K562 (cell line): ENCODE data around the gene UMODL1. TPM values are rescaled to one million over a fixed set of nuclear protein-coding genes. Genes with fewer than 3 reads are reported as not detected.

Source experiments
- ATAC-seq: fragments of 200-7000 bp; cut with Tn5 transposase; 3 replicates; pipeline ENCODE4 v1.9.1; 2020; ENCODE audit warnings: moderate library complexity
- BruUV-seq: library from RNA; stranded (reverse); fragments of 400-500 nt; replicated peaks from 2 replicates; lab custom pipeline; 2021; lab: Mats Ljungman, UMichigan
- CTCF ChIA-PET: fragments of 300-600 bp; formaldehyde crosslinking; extraction: SDS; loops from one replicate; lab custom pipeline; 2021; ENCODE audit warnings: low intra/inter-chr PET ratio; lab: Yijun Ruan, JAX
- POLR2A ChIA-PET: fragments of 300-600, 350-650 bp; sonication (Branson Sonifier 250); formaldehyde crosslinking; extraction: SDS; loops from one replicate; lab custom pipeline; 2021; ENCODE audit warnings: antibody characterized with exemption, inconsistent platforms; lab: Yijun Ruan, JAX
- DNase-seq, 4 experiments: peaks; one replicate each; pipeline versions ENCODE4 v3.0.0 to v3.0.0-alpha.2; 2011 to 2018; ENCODE audit warnings: low spot score in 3 of 4, mixed read lengths in 3 of 4; ENCODE audit errors: extremely low read depth in 1 of 4
- FAIRE-seq: peaks from 2 replicates; lab custom pipeline; 2011; peaks lifted over from hg19 to GRCh38; lab: Jason Lieb, UNC
- H2AFZ ChIP-seq: 2 replicates; pipeline ENCODE4 v1.6.0; 2011; ENCODE audit warnings: low read depth, low read length, control low read depth, inconsistent platforms
- H3K27ac ChIP-seq: fragments of 200-600 bp; 3 replicates; pipeline ENCODE4 v1.8.0; 2011; ENCODE audit warnings: low read depth, mild to moderate bottlenecking, control low read depth, inconsistent platforms, low read length, moderate library complexity, mixed read lengths; ENCODE audit errors: extremely low read depth
- H3K27me3 ChIP-seq, 2 experiments: fragments of 300-600 bp in 1 of 2; 2 replicates in 1 of 2; 3 replicates in 1 of 2; pipeline versions ENCODE4 v1.6.0 to v1.8.0; 2011; ENCODE audit warnings: inconsistent platforms in 2 of 2, low read length in 2 of 2, mild to moderate bottlenecking in 1 of 2, mixed read lengths in 1 of 2, moderate library complexity in 1 of 2; ENCODE audit not compliant: control insufficient read depth in 2 of 2, insufficient read depth in 2 of 2
- H3K36me3 ChIP-seq: fragments of 300-600 bp; 3 replicates; pipeline ENCODE4 v1.8.0; 2011; ENCODE audit warnings: mild to moderate bottlenecking, low read length, inconsistent platforms; ENCODE audit not compliant: control insufficient read depth, insufficient read depth
- H3K4me1 ChIP-seq, 2 experiments: fragments of 200-600 bp in 1 of 2; replicated peaks in 1 of 2; 2 replicates in 1 of 2; 3 replicates in 1 of 2; pipeline versions ENCODE4 v1.5.1 to v1.8.0; 2011; ENCODE audit warnings: inconsistent platforms in 2 of 2, low read length in 2 of 2, mild to moderate bottlenecking in 1 of 2, mixed read lengths in 1 of 2, moderate library complexity in 1 of 2; ENCODE audit not compliant: control insufficient read depth in 2 of 2, insufficient read depth in 2 of 2
- H3K4me2 ChIP-seq: 2 replicates; pipeline ENCODE4 v1.6.1; 2011; ENCODE audit warnings: low read length, control low read depth, inconsistent platforms, mixed read lengths; ENCODE audit not compliant: insufficient read depth
- H3K4me3 ChIP-seq: fragments of 200-600 bp; sonication (generic), shearing (Covaris generic); 2 replicates; pipeline ENCODE4 v1.5.1; 2016; ENCODE audit warnings: control low read depth, inconsistent platforms
- H3K79me2 ChIP-seq: fragments of 200-600 bp; 3 replicates; pipeline ENCODE4 v1.8.0; 2011; ENCODE audit warnings: low read length, inconsistent platforms; ENCODE audit not compliant: control insufficient read depth, insufficient read depth
- H3K9ac ChIP-seq, 2 experiments: 2 replicates each; pipeline versions ENCODE4 v1.6.0 to v1.6.1; 2011; ENCODE audit warnings: low read depth in 2 of 2, low read length in 2 of 2, control low read depth in 1 of 2, inconsistent platforms in 1 of 2, mild to moderate bottlenecking in 1 of 2, mixed read lengths in 1 of 2; ENCODE audit not compliant: insufficient read depth in 1 of 2
- H3K9me1 ChIP-seq: one replicate; pipeline ENCODE4 v1.6.0; 2011; ENCODE audit warnings: inconsistent platforms, mild to moderate bottlenecking, low read length, moderate library complexity; ENCODE audit not compliant: control insufficient read depth, insufficient read depth
- H3K9me3 ChIP-seq: replicated peaks from 2 replicates; pipeline ENCODE4 v1.5.1; 2011; ENCODE audit warnings: low read depth, low read length, inconsistent platforms; ENCODE audit not compliant: control insufficient read depth, insufficient read depth
- H4K20me1 ChIP-seq: replicated peaks from 2 replicates; pipeline ENCODE4 v1.6.1; 2011; ENCODE audit warnings: low read length, inconsistent platforms, mixed read lengths; ENCODE audit not compliant: control insufficient read depth, insufficient read depth
- CAMTA2 ChIP-seq: fragments of 250-450 bp; sonication (Bioruptor Pico); conservative IDR thresholded peaks from 2 replicates; pipeline ENCODE4 v1.5.1; 2022
- CREB1 ChIP-seq, 2 experiments: sonication (generic) in 1 of 2; formaldehyde crosslinking in 1 of 2; IDR thresholded peaks; 2 replicates each; pipeline versions ENCODE4 v1.6.1 to v1.8.0; 2012 to 2022; ENCODE audit warnings: inconsistent platforms in 1 of 2, mild to moderate bottlenecking in 1 of 2, missing genetic modification reagents in 1 of 2, moderate library complexity in 1 of 2
- CREM ChIP-seq: IDR thresholded peaks from 2 replicates; pipeline ENCODE4 v1.6.1; 2014; ENCODE audit warnings: antibody characterized with exemption, low read depth
- KDM5B ChIP-seq: fragments of 200-600 bp; sonication (generic); IDR thresholded peaks from 2 replicates; pipeline ENCODE4 v1.6.1; 2012; ENCODE audit warnings: low read depth, mild to moderate bottlenecking, moderate library complexity, low read length, control low read depth, inconsistent platforms; ENCODE audit not compliant: insufficient replicate concordance
- MCM3 ChIP-seq: fragments of 450-650 bp; IDR thresholded peaks from 2 replicates; pipeline ENCODE4 v1.6.1; 2016
- NBN ChIP-seq: fragments of 450-650 bp; IDR thresholded peaks from 2 replicates; pipeline ENCODE4 v1.6.1; 2016; ENCODE audit warnings: low read depth, mild to moderate bottlenecking
- RBM39 ChIP-seq: fragments of 200-400 bp; formaldehyde crosslinking; optimal IDR thresholded peaks from 2 replicates; pipeline ENCODE3; 2018; ENCODE audit warnings: low read depth, low read length
- SP1 ChIP-seq: sonication (generic); formaldehyde crosslinking; IDR thresholded peaks from 2 replicates; pipeline ENCODE4 v1.8.1; 2022; ENCODE audit warnings: mild to moderate bottlenecking, missing genetic modification reagents
- TRIM24 ChIP-seq, 2 experiments: fragments of 450-650 bp; IDR thresholded peaks; 2 replicates each; pipeline ENCODE4 v1.6.1; 2016
- ZNF518B ChIP-seq: fragments of 250-450 bp; sonication (Bioruptor Pico); IDR thresholded peaks from 2 replicates; pipeline ENCODE4 v1.5.0; 2021; ENCODE audit warnings: mild to moderate bottlenecking, moderate library complexity
- ZNF609 ChIP-seq: sonication (generic); formaldehyde crosslinking; IDR thresholded peaks from 2 replicates; pipeline ENCODE4 v1.8.1; 2023; ENCODE audit warnings: missing genetic modification reagents, mild to moderate bottlenecking, borderline replicate concordance
- WGBS: fragments of 100-300 bp; shearing (Covaris generic); methylation state at CpG from one replicate; pipeline ENCODE4 v1.1.6; 2016; ENCODE audit warnings: low coverage, mixed read lengths; ENCODE audit not compliant: insufficient coverage; ENCODE audit errors: missing lambda C conversion rate; 5-methylcytosine and 5-hydroxymethylcytosine counted together
- in situ Hi-C: fragments of 300-500 bp; cut with MboI; formaldehyde crosslinking; loops from 4 replicates; pipeline ENCODE4 v1.15.0; 2018; ENCODE audit warnings: inconsistent platforms, mixed read lengths
- intact Hi-C: fragments of 100-400 bp; cut with micrococcal nuclease; formaldehyde crosslinking; loops from 2 replicates; pipeline ENCODE4 v1.14.2; 2022
- polyA plus RNA-seq, 8 experiments: library from polyadenylated mRNA; depleted of rRNA in 4 of 8; stranded (reverse) in 5 of 8; unstranded in 3 of 8; fragments of >200 nt; fragmentation: Nextera tagmentation in 2 of 8; fragmentation: Illumina TruSeq in 1 of 8; extraction: Ambion mirVana in 2 of 8; extraction: Trizol in 1 of 8; gene quantifications; 2 replicates each; pipeline versions ENCODE4 v1.2.1 to v1.2.3, GENCODE V29; 2011 to 2014; ENCODE audit warnings: inconsistent platforms in 1 of 8, missing spikeins in 1 of 8
- total RNA-seq, 7 experiments: library from RNA; depleted of rRNA in 6 of 7; stranded (reverse); fragments of >200 nt in 6 of 7; fragmentation: Illumina TruSeq in 2 of 7; extraction: Trizol in 2 of 7; gene quantifications; 2 replicates each; pipeline versions ENCODE4 v1.2.1 to v1.2.3, GENCODE V29; 2011 to 2021; ENCODE audit warnings: low replicate concordance in 1 of 7

The UMODL1 gene
- total and polyA plus RNA-seq, 9 of the 15 experiments (the other 6 are each of a cell fraction or from before 2014, with no cell fraction given), result not detected

- no peak for TF ChIP-seq ZNF609 (CRISPR knock-in tag)
- TF ChIP-seq, all 486 proteins: peak for 0
Observed at GRCh38 chr21:42059721-42060120, 11.4 kb upstream of the UMODL1 start (continued).

GRCh38 chr21:42060166-42060565 is 11.0 kb upstream of the UMODL1 start:
- Histone ChIP-seq H3K9me3 (no peaks in the 10 kb centered on the region), H3K79me2 (no peaks in the 10 kb centered on the region), H3K9ac (no peak overlapping the region; a peak in 1 of 4 replicates), H2AFZ (no peak overlapping the region), H3K4me2 (no peak overlapping the region), H3K9me1 (no peaks in the 10 kb centered on the region), H3K4me1 (peaks cover 0 to 12% of the 10 kb centered on the region in 2 experiments; a peak in 1 of 5 replicates), H4K20me1 (peaks cover 12% of the 10 kb centered on the region; the same call in 1 of the 2 replicates), H3K36me3 (no peaks in the 10 kb centered on the region)
- CTCF ChIA-PET, result no interaction called here
- no peak for ATAC-seq
- intact Hi-C loops, result no loop called here
- in situ Hi-C loops, result no loop called here
- FAIRE-seq, result no peak
- WGBS, result 3% methylated on average over 15 of the region's 15 CpGs
- TF ChIP-seq ZNF518B, result no peak
- no peak for TF ChIP-seq MCM3
- TF ChIP-seq CREB1 (IDR thresholded peaks at IDR 0.05), result no peak
- TF ChIP-seq CREB1 (CRISPR knock-in tag; IDR thresholded peaks at IDR 0.05), result no peak
- TF ChIP-seq CREM, result no peak
- no peak for TF ChIP-seq RBM39
- no peak for TF ChIP-seq TRIM24 (IDR thresholded peaks at IDR 0.05)
- TF ChIP-seq CAMTA2 (CRISPR knock-in tag), result no peak
- no peak for TF ChIP-seq KDM5B
- no peak for TF ChIP-seq NBN
- no peak for TF ChIP-seq SP1
- TF ChIP-seq, all 486 proteins: peak for 0
- POLR2A ChIA-PET, result no interaction called here
- Histone ChIP-seq H3K4me3 (no peak overlapping the region), H3K27me3 (peaks cover 85 to 99% of the 10 kb centered on the region in 2 experiments), H3K27ac (no peak overlapping the region)
- DNase-seq, result no peak
- no TSS peak for BruUV-seq
